Endothelial cell of umbilical vein (primary cell): ENCODE results near the gene MT1H. TPM values are rescaled to one million over a fixed set of nuclear protein-coding genes. Genes with fewer than 3 reads are reported as not detected.

Source experiments
- BruUV-seq: library from RNA; stranded (reverse); fragments of 400-500 nt; replicated peaks from 2 replicates; lab custom pipeline; 2021; lab: Mats Ljungman, UMichigan
- CTCF ChIA-PET: fragments of 300-600, 350-600 bp; sonication (Branson Sonifier 250); formaldehyde crosslinking; loops from one replicate; lab custom pipeline; 2021; ENCODE audit warnings: antibody characterized with exemption, inconsistent platforms; lab: Charles Lee
- POLR2A ChIA-PET: fragments of 300-600, 350-600 bp; sonication (Branson Sonifier 250); formaldehyde crosslinking; loops from one replicate; lab custom pipeline; 2021; ENCODE audit warnings: antibody characterized with exemption, inconsistent platforms; lab: Charles Lee
- DNase-seq: peaks from one replicate; pipeline ENCODE4 v3.0.0-alpha.2; 2011; ENCODE audit warnings: low read depth, low spot score
- FAIRE-seq: peaks from 2 replicates; lab custom pipeline; 2011; peaks lifted over from hg19 to GRCh38; lab: Jason Lieb, UNC
- H2AFZ ChIP-seq: 2 replicates; pipeline ENCODE4 v1.6.0; 2012; ENCODE audit warnings: low read depth, low read length, control low read depth, inconsistent platforms
- H3K27ac ChIP-seq: 2 replicates; pipeline ENCODE4 v1.5.1; 2011; ENCODE audit warnings: low read depth, mild to moderate bottlenecking, control low read depth, low read length, moderate library complexity; ENCODE audit not compliant: insufficient read depth
- H3K27me3 ChIP-seq, 2 experiments: 2 replicates each; pipeline versions ENCODE4 v1.6.0 to v1.6.1; 2011; ENCODE audit warnings: low read length in 2 of 2, mixed read lengths in 1 of 2; ENCODE audit not compliant: control insufficient read depth in 2 of 2, insufficient read depth in 2 of 2
- H3K36me3 ChIP-seq, 2 experiments: 2 replicates in 1 of 2; 3 replicates in 1 of 2; pipeline ENCODE4 v1.5.1; 2011; ENCODE audit warnings: low read length in 2 of 2, mild to moderate bottlenecking in 1 of 2, moderate library complexity in 1 of 2; ENCODE audit not compliant: control insufficient read depth in 2 of 2, insufficient read depth in 2 of 2; ENCODE audit errors: extremely low read depth in 1 of 2
- H3K4me1 ChIP-seq: 3 replicates; pipeline ENCODE4 v1.5.1; 2011; ENCODE audit warnings: mild to moderate bottlenecking, low read length; ENCODE audit not compliant: control insufficient read depth, insufficient read depth; ENCODE audit errors: extremely low read depth
- H3K4me2 ChIP-seq: 2 replicates; pipeline ENCODE4 v1.6.1; 2011; ENCODE audit warnings: low read length, control low read depth, mixed read lengths; ENCODE audit not compliant: insufficient read depth
- H3K4me3 ChIP-seq, 3 experiments: fragments of 200-600 bp in 1 of 3; sonication (generic), shearing (Covaris generic) in 1 of 3; replicated peaks in 1 of 3; 2 replicates each; pipeline ENCODE4 v1.5.1; 2011 to 2016; ENCODE audit warnings: control low read depth in 3 of 3, low read length in 3 of 3, mild to moderate bottlenecking in 2 of 3, inconsistent platforms in 1 of 3, low read depth in 1 of 3, moderate library complexity in 1 of 3; ENCODE audit not compliant: insufficient read depth in 1 of 3
- H3K79me2 ChIP-seq: 2 replicates; pipeline ENCODE4 v1.6.0; 2012; ENCODE audit warnings: low read length, inconsistent platforms; ENCODE audit not compliant: control insufficient read depth, insufficient read depth
- H3K9ac ChIP-seq: replicated peaks from 2 replicates; pipeline ENCODE3; 2011; ENCODE audit warnings: low read length, control low read depth; ENCODE audit not compliant: insufficient read depth; ENCODE audit errors: extremely low read depth
- H3K9me1 ChIP-seq: replicated peaks from 3 replicates; pipeline ENCODE4 v1.6.0; 2011; ENCODE audit warnings: mild to moderate bottlenecking, low read length; ENCODE audit not compliant: control insufficient read depth, insufficient read depth; ENCODE audit errors: extremely low read depth
- H3K9me3 ChIP-seq: replicated peaks from 2 replicates; pipeline ENCODE4 v1.5.1; 2012; ENCODE audit warnings: low read length, inconsistent platforms; ENCODE audit not compliant: control insufficient read depth, insufficient read depth
- H4K20me1 ChIP-seq: replicated peaks from 2 replicates; pipeline ENCODE3; 2011; ENCODE audit warnings: mild to moderate bottlenecking, low read length; ENCODE audit not compliant: control insufficient read depth, insufficient read depth; ENCODE audit errors: extremely low read depth
- CTCF ChIP-seq, 2 donors: IDR thresholded peaks; 1 replicate in 1 of 2; 2 replicates in 1 of 2; pipeline ENCODE4 v1.5.1; 2011; ENCODE audit warnings: low read length in 2 of 2, mild to moderate bottlenecking in 2 of 2, moderate library complexity in 2 of 2, control low read depth in 1 of 2, inconsistent platforms in 1 of 2, low read depth in 1 of 2; ENCODE audit not compliant: insufficient read depth in 1 of 2; ENCODE audit errors: extremely low read depth in 1 of 2
- EZH2 ChIP-seq: IDR thresholded peaks from 2 replicates; pipeline ENCODE4 v1.6.1; 2012; ENCODE audit warnings: borderline replicate concordance, low read depth, mild to moderate bottlenecking, moderate library complexity, low read length, inconsistent platforms; ENCODE audit not compliant: severe bottlenecking
- FOS ChIP-seq: IDR thresholded peaks from 2 replicates; pipeline ENCODE4 v1.6.1; 2011; ENCODE audit warnings: mild to moderate bottlenecking, low read length, moderate library complexity, borderline replicate concordance; ENCODE audit not compliant: insufficient read depth
- GATA2 ChIP-seq: IDR thresholded peaks from 2 replicates; pipeline ENCODE4 v1.7.0; 2011; ENCODE audit warnings: low read depth, mild to moderate bottlenecking, moderate library complexity, mixed read lengths, low read length; ENCODE audit not compliant: insufficient read length, insufficient read depth
- JUN ChIP-seq: IDR thresholded peaks from 2 replicates; pipeline ENCODE4 v1.6.1; 2011; ENCODE audit warnings: borderline replicate concordance, low read depth; ENCODE audit not compliant: insufficient read length, insufficient read depth
- MAX ChIP-seq: IDR thresholded peaks from 2 replicates; pipeline ENCODE4 v1.6.1; 2011; ENCODE audit not compliant: insufficient read depth, insufficient read length
- MYC ChIP-seq: IDR thresholded peaks from one replicate; pipeline ENCODE4 v1.6.1; 2011; ENCODE audit warnings: mild to moderate bottlenecking, low read depth, low read length
- POLR2A ChIP-seq: IDR thresholded peaks from 2 replicates; pipeline ENCODE4 v1.6.1; 2012; ENCODE audit warnings: low read depth, mild to moderate bottlenecking, control low read depth, low read length
- POLR2AphosphoS5 ChIP-seq: IDR thresholded peaks from 2 replicates; pipeline ENCODE4 v1.6.1; 2012; ENCODE audit warnings: low read depth, mild to moderate bottlenecking, control low read depth, low read length, moderate library complexity; ENCODE audit not compliant: insufficient read depth
- dilution Hi-C: fragments of 300-500 bp; cut with MboI; formaldehyde crosslinking; loops from one replicate; pipeline ENCODE4 v1.15.0; 2019; ENCODE audit warnings: low sequenced_read_pairs; ENCODE audit not compliant: extremely low pct_ligation_motif_present
- intact Hi-C: fragments of 100-400 bp; cut with micrococcal nuclease; formaldehyde crosslinking; loops from one replicate; pipeline ENCODE4 v1.10.0; 2022
- polyA plus RNA-seq, 4 experiments: library from polyadenylated mRNA; depleted of rRNA in 3 of 4; stranded (reverse) in 3 of 4; unstranded in 1 of 4; fragments of >200 nt; gene quantifications; 2 replicates each; pipeline versions ENCODE4 v1.2.1 to v1.2.3, GENCODE V29; 2011 to 2012; ENCODE audit warnings: missing spikeins in 1 of 4
- total RNA-seq: library from RNA; stranded (reverse); gene quantifications from 2 replicates; pipeline ENCODE4 v1.2.3, GENCODE V29; 2021

The MT1H gene
- total and polyA plus RNA-seq, 2 donors (not counting 3 experiments of a cell fraction or from before 2014, with no cell fraction given): not detected

- Histone ChIP-seq H3K36me3 (no peaks in the 10 kb centered on the region), H3K4me2 (no peak overlapping the region), H3K4me3 (no peak overlapping the region), H3K9me1 (no peaks in the 10 kb centered on the region), H3K27ac (no peak overlapping the region), H3K79me2 (no peaks in the 10 kb centered on the region), H3K27me3 (no peaks in the 10 kb centered on the region), H3K4me1 (no peaks in the 10 kb centered on the region), H3K9ac (no peak overlapping the region), H4K20me1 (no peaks in the 10 kb centered on the region), H2AFZ (no peak overlapping the region), H3K9me3 (no peaks in the 10 kb centered on the region)
- FAIRE-seq: no peak
- TF ChIP-seq GATA2 (no peak), EZH2 (no peak), POLR2AphosphoS5 (no peak), JUN (no peak), FOS (no peak), MAX (no peak), CTCF (IDR thresholded peaks at IDR 0.05; ENCODE audit: extremely low read depth in 1 of 2, insufficient read depth in 1 of 2, low read depth in 1 of 2, low read length in 2 of 2) (no peak), MYC (no peak), POLR2A (no peak)
- ChIA-PET CTCF (interaction anchor here (0.6 kb wide), 1 partner anchor 78 kb away, joined by 3 read pairs; no protein-coding TSS in a partner anchor), POLR2A (no interaction called here)
- dilution Hi-C loops (no loop called here), intact Hi-C loops (no loop called here)
- BruUV-seq: no TSS peak
- DNase-seq: no peak
Measured at GRCh38 chr16:56697456-56698155, 28.0 kb downstream of the MT1H start.
